Ishikawa (cell line): ENCODE measurements around the gene DMRTA2.

Experiments used
- CEBPB ChIP-seq: IDR thresholded peaks from 2 replicates; pipeline ENCODE4 v1.6.1; 2012
- CREB1 ChIP-seq: IDR thresholded peaks from 2 replicates; pipeline ENCODE4 v1.6.1; 2012; ENCODE audit warnings: low read depth
- EGR1 ChIP-seq: IDR thresholded peaks from 2 replicates; pipeline ENCODE4 v1.6.1; 2012
- EP300 ChIP-seq: IDR thresholded peaks from 2 replicates; pipeline ENCODE4 v1.6.1; 2012; ENCODE audit warnings: borderline replicate concordance
- FOXM1 ChIP-seq: IDR thresholded peaks from 2 replicates; pipeline ENCODE4 v1.6.1; 2012; ENCODE audit warnings: low read depth, borderline replicate concordance
- MAX ChIP-seq: IDR thresholded peaks from 2 replicates; pipeline ENCODE4 v1.6.1; 2012
- RAD21 ChIP-seq: IDR thresholded peaks from 2 replicates; pipeline ENCODE4 v1.6.1; 2012; ENCODE audit warnings: low read depth
- REST ChIP-seq: IDR thresholded peaks from 2 replicates; pipeline ENCODE4 v1.6.1; 2012; ENCODE audit warnings: low read depth, mild to moderate bottlenecking
- TAF1 ChIP-seq: IDR thresholded peaks from 2 replicates; pipeline ENCODE4 v1.6.1; 2012; ENCODE audit warnings: low read depth, mild to moderate bottlenecking
- TCF12 ChIP-seq: IDR thresholded peaks from 2 replicates; pipeline ENCODE4 v1.6.1; 2012; ENCODE audit warnings: low read depth
- ZBTB7A ChIP-seq: IDR thresholded peaks from 2 replicates; pipeline ENCODE4 v1.6.1; 2012; ENCODE audit warnings: low read depth

GRCh38 chr1:50405814-50406213 is 17.4 kb downstream of the DMRTA2 start:
- no peak for TF ChIP-seq CEBPB
- TF ChIP-seq ZBTB7A, result no peak
- TF ChIP-seq TCF12, result no peak
- TF ChIP-seq RAD21, result no peak
- TF ChIP-seq CREB1, result no peak
- no peak for TF ChIP-seq EP300
- no peak for TF ChIP-seq REST
- TF ChIP-seq MAX, result no peak
- TF ChIP-seq EGR1, result no peak
- TF ChIP-seq FOXM1, result no peak
- TF ChIP-seq TAF1, result no peak
